IMR-90 (cell line): ENCODE data around the gene ZCCHC24. TPM values are rescaled to one million over a fixed set of nuclear protein-coding genes. Genes with fewer than 3 reads are reported as not detected.
A peak's percentile ranks its signal among the peaks of the same experiment; 100 is the strongest.

Experiments
- ATAC-seq: fragments of 200-7000 bp; cut with Tn5 transposase; 2 replicates; pipeline ENCODE4 v1.9.1; 2020; ENCODE audit warnings: low read depth, mild to moderate bottlenecking, moderate library complexity
- BruUV-seq: library from RNA; stranded (reverse); fragments of 400-500 nt; replicated peaks from 2 replicates; lab custom pipeline; 2021; lab: Mats Ljungman, UMichigan
- CTCF ChIA-PET: fragments of 300-600 bp; formaldehyde crosslinking; extraction: SDS; loops from one replicate; lab custom pipeline; 2021; ENCODE audit warnings: antibody characterized with exemption; lab: Yijun Ruan, JAX
- POLR2A ChIA-PET: fragments of 300-600 bp; sonication (Branson Sonifier 250); formaldehyde crosslinking; loops from one replicate; lab custom pipeline; 2022; ENCODE audit warnings: antibody characterized with exemption; ENCODE audit not compliant: unreplicated experiment; lab: Charles Lee
- DNase-seq: peaks from one replicate; pipeline ENCODE4 v3.0.0; 2013
- H2AFZ ChIP-seq: replicated peaks from 2 replicates; pipeline ENCODE3; 2013; ENCODE audit warnings: low read length, mild to moderate bottlenecking; ENCODE audit not compliant: poor library complexity
- H2AK5ac ChIP-seq: 2 replicates; pipeline ENCODE4 v1.6.1; 2013; ENCODE audit warnings: low read depth, low read length, inconsistent platforms
- H2AK9ac ChIP-seq: replicated peaks from 2 replicates; pipeline ENCODE3; 2013; ENCODE audit warnings: mild to moderate bottlenecking, low read depth, low read length, moderate library complexity; ENCODE audit not compliant: poor library complexity
- H2BK120ac ChIP-seq: 2 replicates; pipeline ENCODE4 v1.6.1; 2013; ENCODE audit warnings: low read depth, low read length, inconsistent platforms
- H2BK15ac ChIP-seq: 3 replicates; pipeline ENCODE4 v1.6.1; 2013; ENCODE audit warnings: low read depth, low read length, inconsistent platforms
- H2BK20ac ChIP-seq: 2 replicates; pipeline ENCODE4 v1.6.1; 2013; ENCODE audit warnings: low read depth, mild to moderate bottlenecking, inconsistent platforms, low read length, moderate library complexity
- H2BK5ac ChIP-seq: 2 replicates; pipeline ENCODE4 v1.6.1; 2013; ENCODE audit warnings: mild to moderate bottlenecking, low read depth, low read length, inconsistent platforms; ENCODE audit not compliant: poor library complexity, severe bottlenecking
- H3K14ac ChIP-seq: replicated peaks from 2 replicates; pipeline ENCODE4 v1.6.1; 2013; ENCODE audit warnings: low read depth, low read length, inconsistent platforms
- H3K18ac ChIP-seq: 2 replicates; pipeline ENCODE4 v1.6.1; 2013; ENCODE audit warnings: low read depth, low read length, control low read depth
- H3K23ac ChIP-seq: 2 replicates; pipeline ENCODE4 v1.6.1; 2013; ENCODE audit warnings: low read depth, low read length, inconsistent platforms
- H3K27ac ChIP-seq: 2 replicates; pipeline ENCODE4 v1.5.1; 2013; ENCODE audit warnings: mild to moderate bottlenecking, control low read depth, low read length; ENCODE audit not compliant: insufficient read depth
- H3K27me3 ChIP-seq: 2 replicates; pipeline ENCODE4 v1.6.1; 2013; ENCODE audit warnings: low read length; ENCODE audit not compliant: control insufficient read depth, insufficient read depth
- H3K36me3 ChIP-seq: 2 replicates; pipeline ENCODE4 v1.6.1; 2013; ENCODE audit warnings: low read length, mixed read lengths; ENCODE audit not compliant: control insufficient read depth, insufficient read depth
- H3K4ac ChIP-seq: 2 replicates; pipeline ENCODE4 v1.6.1; 2013; ENCODE audit warnings: low read depth, low read length, inconsistent platforms
- H3K4me1 ChIP-seq: 2 replicates; pipeline ENCODE4 v1.6.1; 2013; ENCODE audit warnings: low read length, mixed read lengths; ENCODE audit not compliant: control insufficient read depth, insufficient read depth
- H3K4me2 ChIP-seq: 2 replicates; pipeline ENCODE4 v1.6.1; 2013; ENCODE audit warnings: low read depth, mild to moderate bottlenecking, control low read depth, low read length, moderate library complexity
- H3K4me3 ChIP-seq: 2 replicates; pipeline ENCODE4 v1.5.1; 2013; ENCODE audit warnings: low read depth, mild to moderate bottlenecking, control low read depth, low read length, moderate library complexity; ENCODE audit not compliant: insufficient read depth
- H3K56ac ChIP-seq: 2 replicates; pipeline ENCODE4 v1.6.1; 2013; ENCODE audit warnings: low read length, inconsistent platforms; ENCODE audit not compliant: insufficient read depth; ENCODE audit errors: extremely low read depth
- H3K79me1 ChIP-seq, 2 experiments: 2 replicates each; pipeline ENCODE4 v1.6.1; 2013; ENCODE audit warnings: low read length in 2 of 2, inconsistent platforms in 1 of 2, low read depth in 1 of 2
- H3K9ac ChIP-seq: 2 replicates; pipeline ENCODE4 v1.6.1; 2013; ENCODE audit warnings: low read depth, low read length, control low read depth
- H3K9me1 ChIP-seq: 2 replicates; pipeline ENCODE4 v1.6.1; 2013; ENCODE audit warnings: low read length, inconsistent platforms; ENCODE audit not compliant: insufficient read depth
- H3K9me3 ChIP-seq: 2 replicates; pipeline ENCODE4 v1.6.1; 2013; ENCODE audit warnings: low read length; ENCODE audit not compliant: control insufficient read depth, insufficient read depth
- H4K20me1 ChIP-seq: 2 replicates; pipeline ENCODE4 v1.6.1; 2013; ENCODE audit warnings: low read length, inconsistent platforms; ENCODE audit not compliant: insufficient read depth
- H4K5ac ChIP-seq: 2 replicates; pipeline ENCODE4 v1.6.1; 2013; ENCODE audit warnings: mild to moderate bottlenecking, low read depth, low read length, control low read depth
- H4K8ac ChIP-seq, 2 experiments: 2 replicates each; pipeline ENCODE4 v1.6.1; 2013; ENCODE audit warnings: low read depth in 2 of 2, low read length in 2 of 2, control low read depth in 1 of 2, inconsistent platforms in 1 of 2
- H4K91ac ChIP-seq: 2 replicates; pipeline ENCODE4 v1.6.1; 2013; ENCODE audit warnings: low read depth, low read length, inconsistent platforms; ENCODE audit not compliant: insufficient read depth
- CEBPB ChIP-seq: IDR thresholded peaks from 2 replicates; pipeline ENCODE4 v1.6.1; 2012; ENCODE audit warnings: low read depth, low read length, improper control_type of control experiment
- CHD1 ChIP-seq: IDR thresholded peaks from 2 replicates; pipeline ENCODE4 v1.6.1; 2012; ENCODE audit warnings: low read depth, low read length, improper control_type of control experiment
- FOS ChIP-seq: fragments of 150-350 bp; IDR thresholded peaks from 2 replicates; pipeline ENCODE4 v1.6.1; 2016; ENCODE audit warnings: low read depth, low read length
- MAZ ChIP-seq: IDR thresholded peaks from 2 replicates; pipeline ENCODE4 v1.6.1; 2012; ENCODE audit warnings: low read depth, mild to moderate bottlenecking, low read length, improper control_type of control experiment, moderate library complexity, borderline replicate concordance
- MXI1 ChIP-seq: IDR thresholded peaks from 2 replicates; pipeline ENCODE4 v1.6.1; 2012; ENCODE audit warnings: low read depth, mild to moderate bottlenecking, low read length, moderate library complexity, borderline replicate concordance
- NFE2L2 ChIP-seq: fragments of 150-350 bp; IDR thresholded peaks from 2 replicates; pipeline ENCODE4 v1.6.1; 2016; ENCODE audit warnings: low read depth, mild to moderate bottlenecking, low read length
- POLR2A ChIP-seq: IDR thresholded peaks from 2 replicates; pipeline ENCODE4 v1.6.1; 2012; ENCODE audit warnings: mild to moderate bottlenecking, low read depth, low read length
- RAD21 ChIP-seq: IDR thresholded peaks from 2 replicates; pipeline ENCODE4 v1.6.1; 2012; ENCODE audit warnings: low read length, improper control_type of control experiment
- RCOR1 ChIP-seq: IDR thresholded peaks from 2 replicates; pipeline ENCODE4 v1.6.1; 2012; ENCODE audit warnings: mild to moderate bottlenecking, low read length, improper control_type of control experiment; ENCODE audit not compliant: insufficient replicate concordance
- RFX5 ChIP-seq: IDR thresholded peaks from 2 replicates; pipeline ENCODE4 v1.8.0; 2012; ENCODE audit warnings: low read depth, mild to moderate bottlenecking, low read length, moderate library complexity
- SMC3 ChIP-seq: fragments of 150-350 bp; IDR thresholded peaks from 2 replicates; pipeline ENCODE4 v1.6.1; 2016; ENCODE audit warnings: low read depth, mild to moderate bottlenecking, antibody characterized with exemption, low read length, moderate library complexity
- USF2 ChIP-seq: fragments of 150-350 bp; IDR thresholded peaks from 2 replicates; pipeline ENCODE4 v1.6.1; 2017; ENCODE audit warnings: mild to moderate bottlenecking, antibody characterized with exemption, low read length, low read depth
- WGBS, 2 experiments: methylation state at CpG; one replicate each; pipeline versions ENCODE4 v1.1.5 to v1.1.7; 2013; ENCODE audit warnings: missing lambda C conversion rate in 2 of 2; ENCODE audit not compliant: insufficient read length in 1 of 2; ENCODE audit errors: extremely low coverage in 2 of 2; 5-methylcytosine and 5-hydroxymethylcytosine counted together
- dilution Hi-C: fragments of 300-500 bp; cut with HindIII; formaldehyde crosslinking; loops from one replicate; pipeline ENCODE4 v1.14.3; 2018; ENCODE audit warnings: low sequenced_read_pairs; ENCODE audit not compliant: unreplicated experiment
- in situ Hi-C: fragments of 300-500 bp; cut with MboI; formaldehyde crosslinking; loops from 3 replicates; pipeline ENCODE4 v1.14.3; 2019; ENCODE audit warnings: low sequenced_read_pairs, inconsistent platforms, mixed read lengths
- intact Hi-C: fragments of 100-400 bp; cut with micrococcal nuclease; formaldehyde crosslinking; loops from 2 replicates; pipeline ENCODE4 v1.10.0; 2022
- polyA plus RNA-seq, 3 experiments: library from polyadenylated mRNA; depleted of rRNA; stranded (reverse); fragments of >200 nt; gene quantifications; 2 replicates each; pipeline ENCODE4 v1.2.3, GENCODE V29; 2012; ENCODE audit warnings: low replicate concordance in 1 of 3
- total RNA-seq: library from RNA; depleted of rRNA; stranded (reverse); fragments of >200 nt; gene quantifications from 2 replicates; pipeline ENCODE4 v1.2.3, GENCODE V29; 2012
- TF ChIP-seq, protein P1 (sequence below): conservative IDR thresholded peaks from 2 replicates; pipeline ENCODE4 v1.5.1; 2012; ENCODE audit warnings: mild to moderate bottlenecking, low read depth, low read length, improper control_type of control experiment
- TF ChIP-seq, protein P2 (sequence below): fragments of 150-350 bp; IDR thresholded peaks from 2 replicates; pipeline ENCODE4 v1.6.1; 2016; ENCODE audit warnings: low read depth, mild to moderate bottlenecking, low read length, moderate library complexity, borderline replicate concordance

Gene ZCCHC24
- total and polyA plus RNA-seq, 2 of the 4 experiments (the other 2 are of a cell fraction) = 15.1 to 25.9 TPM

GRCh38 chr10:79483948-79484347 lies 38.5 kb upstream of the ZCCHC24 start:
- CTCF ChIA-PET = no interaction called here
- H3K27ac ChIP-seq = no peak overlapping the region

More at GRCh38 chr10:79483948-79484347, 38.5 kb upstream of the ZCCHC24 start:
- no peak overlapping the region for H2AK5ac ChIP-seq
- no peak overlapping the region for H3K14ac ChIP-seq
- no peak overlapping the region for H2AK9ac ChIP-seq
- H4K8ac ChIP-seq = no peak overlapping the region
- H4K91ac ChIP-seq = no peak overlapping the region
- H2BK15ac ChIP-seq = no peak overlapping the region
- no peaks in the 10 kb centered on the region for H4K20me1 ChIP-seq
- peaks cover 20% of the 10 kb centered on the region for H3K4me1 ChIP-seq
- no peak overlapping the region for H3K4me3 ChIP-seq
- H2BK20ac ChIP-seq = no peak overlapping the region
- H3K9ac ChIP-seq = no peak overlapping the region
- TF ChIP-seq MXI1 (no peak), RAD21 (no peak), CHD1 (no peak), RFX5 (no peak), FOS (no peak), RCOR1 (no peak), CEBPB (no peak), POLR2A (no peak), USF2 (no peak), NFE2L2 (no peak), SMC3 (no peak), MAZ (no peak)
- TF ChIP-seq, protein P1, sequence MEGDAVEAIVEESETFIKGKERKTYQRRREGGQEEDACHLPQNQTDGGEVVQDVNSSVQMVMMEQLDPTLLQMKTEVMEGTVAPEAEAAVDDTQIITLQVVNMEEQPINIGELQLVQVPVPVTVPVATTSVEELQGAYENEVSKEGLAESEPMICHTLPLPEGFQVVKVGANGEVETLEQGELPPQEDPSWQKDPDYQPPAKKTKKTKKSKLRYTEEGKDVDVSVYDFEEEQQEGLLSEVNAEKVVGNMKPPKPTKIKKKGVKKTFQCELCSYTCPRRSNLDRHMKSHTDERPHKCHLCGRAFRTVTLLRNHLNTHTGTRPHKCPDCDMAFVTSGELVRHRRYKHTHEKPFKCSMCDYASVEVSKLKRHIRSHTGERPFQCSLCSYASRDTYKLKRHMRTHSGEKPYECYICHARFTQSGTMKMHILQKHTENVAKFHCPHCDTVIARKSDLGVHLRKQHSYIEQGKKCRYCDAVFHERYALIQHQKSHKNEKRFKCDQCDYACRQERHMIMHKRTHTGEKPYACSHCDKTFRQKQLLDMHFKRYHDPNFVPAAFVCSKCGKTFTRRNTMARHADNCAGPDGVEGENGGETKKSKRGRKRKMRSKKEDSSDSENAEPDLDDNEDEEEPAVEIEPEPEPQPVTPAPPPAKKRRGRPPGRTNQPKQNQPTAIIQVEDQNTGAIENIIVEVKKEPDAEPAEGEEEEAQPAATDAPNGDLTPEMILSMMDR = no peak
- TF ChIP-seq, protein P2, sequence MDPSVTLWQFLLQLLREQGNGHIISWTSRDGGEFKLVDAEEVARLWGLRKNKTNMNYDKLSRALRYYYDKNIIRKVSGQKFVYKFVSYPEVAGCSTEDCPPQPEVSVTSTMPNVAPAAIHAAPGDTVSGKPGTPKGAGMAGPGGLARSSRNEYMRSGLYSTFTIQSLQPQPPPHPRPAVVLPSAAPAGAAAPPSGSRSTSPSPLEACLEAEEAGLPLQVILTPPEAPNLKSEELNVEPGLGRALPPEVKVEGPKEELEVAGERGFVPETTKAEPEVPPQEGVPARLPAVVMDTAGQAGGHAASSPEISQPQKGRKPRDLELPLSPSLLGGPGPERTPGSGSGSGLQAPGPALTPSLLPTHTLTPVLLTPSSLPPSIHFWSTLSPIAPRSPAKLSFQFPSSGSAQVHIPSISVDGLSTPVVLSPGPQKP = no peak
- no TSS peak for BruUV-seq
- in situ Hi-C loops (loop anchor here (25.0 kb wide), 1 partner anchor 97 kb away; no protein-coding TSS in a partner anchor), dilution Hi-C loops (no loop called here), intact Hi-C loops (no loop called here)
- ATAC-seq (no peak), DNase-seq (peak; percentile 54)
- H2BK120ac ChIP-seq = no peak overlapping the region
- no peak overlapping the region for H3K23ac ChIP-seq
- no peaks in the 10 kb centered on the region for H3K27me3 ChIP-seq
- no peak overlapping the region for H3K18ac ChIP-seq
- H3K4me2 ChIP-seq = no peak overlapping the region; the same call in 1 of the 2 replicates
- no peaks in the 10 kb centered on the region for H3K79me1 ChIP-seq
- POLR2A ChIA-PET = no interaction called here
- no CpG with 5 or more reads among the region's 2 CpGs for WGBS, 2 experiments
- H3K9me3 ChIP-seq = no peaks in the 10 kb centered on the region
- no peak overlapping the region for H3K4ac ChIP-seq
- no peak overlapping the region for H3K56ac ChIP-seq
- no peak overlapping the region for H4K5ac ChIP-seq
- peak overlapping the region; percentile 23 for H2AFZ ChIP-seq
- peaks cover 20% of the 10 kb centered on the region for H3K9me1 ChIP-seq
- no peaks in the 10 kb centered on the region for H3K36me3 ChIP-seq
- no peak overlapping the region for H2BK5ac ChIP-seq
